D721Med (cell line): Measurements from ENCODE around the gene CCL19.

ENCODE experiments used
- DNase-seq: peaks from one replicate; pipeline ENCODE4 v3.0.0; 2011; ENCODE audit warnings: low spot score; ENCODE audit not compliant: insufficient read length
- FAIRE-seq: peaks from 2 replicates; lab custom pipeline; 2011; peaks lifted over from hg19 to GRCh38; lab: Jason Lieb, UNC
- CTCF ChIP-seq: IDR thresholded peaks from 2 replicates; pipeline ENCODE4 v1.5.1; 2012; ENCODE audit warnings: mild to moderate bottlenecking, control low read depth; ENCODE audit not compliant: insufficient read depth; ENCODE audit errors: missing control alignments

Gene CCL19

GRCh38 chr9:34719021-34719768, 28.1 kb upstream of the CCL19 start:
- TF ChIP-seq CTCF, result no peak
- DNase-seq, result no peak
- no peak for FAIRE-seq

GRCh38 chr9:34717996-34718614, 27.0 kb upstream of the CCL19 start:
- no peak for TF ChIP-seq CTCF
- FAIRE-seq (no peak), DNase-seq (no peak)

- no peak for TF ChIP-seq CTCF
- FAIRE-seq (no peak), DNase-seq (no peak)
These were observed 25.6 kb upstream of the CCL19 start for GRCh38 chr9:34716711-34717110.

GRCh38 chr9:34715639-34716215, 24.7 kb upstream of the CCL19 start:
- DNase-seq (no peak), FAIRE-seq (no peak)
- TF ChIP-seq CTCF, result no peak

GRCh38 chr9:34714007-34714406, 22.9 kb upstream of the CCL19 start:
- DNase-seq, result no peak
- FAIRE-seq, result no peak
- no peak for TF ChIP-seq CTCF

- DNase-seq (no peak), FAIRE-seq (no peak)
- TF ChIP-seq CTCF, result no peak
These were observed 21.1 kb upstream of the CCL19 start for GRCh38 chr9:34712140-34712539.

GRCh38 chr9:34710023-34710422, 18.9 kb upstream of the CCL19 start, which contains the start of gene CCL21:
CCL21 (minus strand) TSS chr9:34710136; CDS start chr9:34710066, 70 bp downstream.
- no peak for FAIRE-seq
- DNase-seq, result no peak
- no peak for TF ChIP-seq CTCF
